K562 (cell line): Measurements from ENCODE around the gene HGFAC. TPM values are rescaled to one million over a fixed set of nuclear protein-coding genes. Genes with fewer than 3 reads are reported as not detected.
A peak's percentile ranks its signal among the peaks of the same experiment; 100 is the strongest.

Experiments used
- ATAC-seq: fragments of 200-7000 bp; cut with Tn5 transposase; 3 replicates; pipeline ENCODE4 v1.9.1; 2020; ENCODE audit warnings: moderate library complexity
- BruUV-seq: library from RNA; stranded (reverse); fragments of 400-500 nt; replicated peaks from 2 replicates; lab custom pipeline; 2021; lab: Mats Ljungman, UMichigan
- CTCF ChIA-PET: fragments of 300-600 bp; formaldehyde crosslinking; extraction: SDS; loops from one replicate; lab custom pipeline; 2021; ENCODE audit warnings: low intra/inter-chr PET ratio; lab: Yijun Ruan, JAX
- POLR2A ChIA-PET: fragments of 300-600, 350-650 bp; sonication (Branson Sonifier 250); formaldehyde crosslinking; extraction: SDS; loops from one replicate; lab custom pipeline; 2021; ENCODE audit warnings: antibody characterized with exemption, inconsistent platforms; lab: Yijun Ruan, JAX
- DNase-seq, 4 experiments: peaks; one replicate each; pipeline versions ENCODE4 v3.0.0 to v3.0.0-alpha.2; 2011 to 2018; ENCODE audit warnings: low spot score in 3 of 4, mixed read lengths in 3 of 4; ENCODE audit errors: extremely low read depth in 1 of 4
- FAIRE-seq: peaks from 2 replicates; lab custom pipeline; 2011; peaks lifted over from hg19 to GRCh38; lab: Jason Lieb, UNC
- H2AFZ ChIP-seq: 2 replicates; pipeline ENCODE4 v1.6.0; 2011; ENCODE audit warnings: low read depth, low read length, control low read depth, inconsistent platforms
- H3K27ac ChIP-seq: fragments of 200-600 bp; 3 replicates; pipeline ENCODE4 v1.8.0; 2011; ENCODE audit warnings: low read depth, mild to moderate bottlenecking, control low read depth, inconsistent platforms, low read length, moderate library complexity, mixed read lengths; ENCODE audit errors: extremely low read depth
- H3K27me3 ChIP-seq, 2 experiments: fragments of 300-600 bp in 1 of 2; 2 replicates in 1 of 2; 3 replicates in 1 of 2; pipeline versions ENCODE4 v1.6.0 to v1.8.0; 2011; ENCODE audit warnings: inconsistent platforms in 2 of 2, low read length in 2 of 2, mild to moderate bottlenecking in 1 of 2, mixed read lengths in 1 of 2, moderate library complexity in 1 of 2; ENCODE audit not compliant: control insufficient read depth in 2 of 2, insufficient read depth in 2 of 2
- H3K36me3 ChIP-seq: fragments of 300-600 bp; 3 replicates; pipeline ENCODE4 v1.8.0; 2011; ENCODE audit warnings: mild to moderate bottlenecking, low read length, inconsistent platforms; ENCODE audit not compliant: control insufficient read depth, insufficient read depth
- H3K4me1 ChIP-seq, 2 experiments: fragments of 200-600 bp in 1 of 2; replicated peaks in 1 of 2; 2 replicates in 1 of 2; 3 replicates in 1 of 2; pipeline versions ENCODE4 v1.5.1 to v1.8.0; 2011; ENCODE audit warnings: inconsistent platforms in 2 of 2, low read length in 2 of 2, mild to moderate bottlenecking in 1 of 2, mixed read lengths in 1 of 2, moderate library complexity in 1 of 2; ENCODE audit not compliant: control insufficient read depth in 2 of 2, insufficient read depth in 2 of 2
- H3K4me2 ChIP-seq: 2 replicates; pipeline ENCODE4 v1.6.1; 2011; ENCODE audit warnings: low read length, control low read depth, inconsistent platforms, mixed read lengths; ENCODE audit not compliant: insufficient read depth
- H3K4me3 ChIP-seq: fragments of 200-600 bp; sonication (generic), shearing (Covaris generic); 2 replicates; pipeline ENCODE4 v1.5.1; 2016; ENCODE audit warnings: control low read depth, inconsistent platforms
- H3K79me2 ChIP-seq: fragments of 200-600 bp; 3 replicates; pipeline ENCODE4 v1.8.0; 2011; ENCODE audit warnings: low read length, inconsistent platforms; ENCODE audit not compliant: control insufficient read depth, insufficient read depth
- H3K9ac ChIP-seq, 2 experiments: 2 replicates each; pipeline versions ENCODE4 v1.6.0 to v1.6.1; 2011; ENCODE audit warnings: low read depth in 2 of 2, low read length in 2 of 2, control low read depth in 1 of 2, inconsistent platforms in 1 of 2, mild to moderate bottlenecking in 1 of 2, mixed read lengths in 1 of 2; ENCODE audit not compliant: insufficient read depth in 1 of 2
- H3K9me1 ChIP-seq: one replicate; pipeline ENCODE4 v1.6.0; 2011; ENCODE audit warnings: inconsistent platforms, mild to moderate bottlenecking, low read length, moderate library complexity; ENCODE audit not compliant: control insufficient read depth, insufficient read depth
- H3K9me3 ChIP-seq: replicated peaks from 2 replicates; pipeline ENCODE4 v1.5.1; 2011; ENCODE audit warnings: low read depth, low read length, inconsistent platforms; ENCODE audit not compliant: control insufficient read depth, insufficient read depth
- H4K20me1 ChIP-seq: replicated peaks from 2 replicates; pipeline ENCODE4 v1.6.1; 2011; ENCODE audit warnings: low read length, inconsistent platforms, mixed read lengths; ENCODE audit not compliant: control insufficient read depth, insufficient read depth
- BDP1 ChIP-seq: IDR thresholded peaks from 3 replicates; pipeline ENCODE4 v1.6.1; 2011; ENCODE audit not compliant: insufficient read length, insufficient read depth
- EGR1 ChIP-seq: fragments of 450-650 bp; conservative IDR thresholded peaks from 2 replicates; pipeline ENCODE4 v1.6.1; 2017; ENCODE audit warnings: mild to moderate bottlenecking
- HSF4 ChIP-seq: fragments of 250-450 bp; sonication (Bioruptor Pico); IDR thresholded peaks from 2 replicates; pipeline ENCODE4 v2.1.2; 2022; ENCODE audit warnings: mild to moderate bottlenecking, moderate library complexity, borderline replicate concordance
- PHF21A ChIP-seq: fragments of 450-650 bp; IDR thresholded peaks from 2 replicates; pipeline ENCODE4 v1.6.1; 2017; ENCODE audit warnings: low read depth, borderline replicate concordance
- WGBS: fragments of 100-300 bp; shearing (Covaris generic); methylation state at CpG from one replicate; pipeline ENCODE4 v1.1.6; 2016; ENCODE audit warnings: low coverage, mixed read lengths; ENCODE audit not compliant: insufficient coverage; ENCODE audit errors: missing lambda C conversion rate; 5-methylcytosine and 5-hydroxymethylcytosine counted together
- in situ Hi-C: fragments of 300-500 bp; cut with MboI; formaldehyde crosslinking; loops from 4 replicates; pipeline ENCODE4 v1.15.0; 2018; ENCODE audit warnings: inconsistent platforms, mixed read lengths
- intact Hi-C: fragments of 100-400 bp; cut with micrococcal nuclease; formaldehyde crosslinking; loops from 2 replicates; pipeline ENCODE4 v1.14.2; 2022
- polyA plus RNA-seq, 8 experiments: library from polyadenylated mRNA; depleted of rRNA in 4 of 8; stranded (reverse) in 5 of 8; unstranded in 3 of 8; fragments of >200 nt; fragmentation: Nextera tagmentation in 2 of 8; fragmentation: Illumina TruSeq in 1 of 8; extraction: Ambion mirVana in 2 of 8; extraction: Trizol in 1 of 8; gene quantifications; 2 replicates each; pipeline versions ENCODE4 v1.2.1 to v1.2.3, GENCODE V29; 2011 to 2014; ENCODE audit warnings: inconsistent platforms in 1 of 8, missing spikeins in 1 of 8
- total RNA-seq, 7 experiments: library from RNA; depleted of rRNA in 6 of 7; stranded (reverse); fragments of >200 nt in 6 of 7; fragmentation: Illumina TruSeq in 2 of 7; extraction: Trizol in 2 of 7; gene quantifications; 2 replicates each; pipeline versions ENCODE4 v1.2.1 to v1.2.3, GENCODE V29; 2011 to 2021; ENCODE audit warnings: low replicate concordance in 1 of 7

The HGFAC gene
- total and polyA plus RNA-seq, 9 of the 15 experiments (the other 6 are each of a cell fraction or from before 2014, with no cell fraction given) = 0.13 TPM; not detected in 8

- FAIRE-seq (no peak), ATAC-seq (no peak), DNase-seq (no peak)
- Histone ChIP-seq H3K4me3 (no peak overlapping the region), H3K36me3 (no peaks in the 10 kb centered on the region), H3K27me3 (peaks cover 29 to 64% of the 10 kb centered on the region in 2 experiments), H4K20me1 (peaks cover 12% of the 10 kb centered on the region; the same call in 1 of the 2 replicates), H3K9me1 (peaks cover 2% of the 10 kb centered on the region), H3K9ac (no peak overlapping the region), H3K79me2 (no peaks in the 10 kb centered on the region), H3K9me3 (no peaks in the 10 kb centered on the region), H3K27ac (no peak overlapping the region), H3K4me2 (no peak overlapping the region), H3K4me1 (peaks cover 0 to 22% of the 10 kb centered on the region in 2 experiments; a peak in 2 of 5 replicates), H2AFZ (no peak overlapping the region)
- no TSS peak for BruUV-seq
- TF ChIP-seq HSF4 (CRISPR knock-in tag) (no peak), PHF21A (no peak)
- intact Hi-C loops (no loop called here), in situ Hi-C loops (no loop called here)
- POLR2A ChIA-PET = no interaction called here
- WGBS = 8% methylated on average over 5 of the region's 5 CpGs
- CTCF ChIA-PET = no interaction called here
Measured at GRCh38 chr4:3460926-3461325, 19.2 kb downstream of the HGFAC start.

- Histone ChIP-seq H2AFZ (no peak overlapping the region), H3K27ac (no peak overlapping the region), H3K9me1 (peaks cover 2% of the 10 kb centered on the region), H3K4me1 (peaks cover 0 to 30% of the 10 kb centered on the region in 2 experiments; a peak in 2 of 5 replicates), H3K27me3 (peaks cover 29 to 68% of the 10 kb centered on the region in 2 experiments), H3K79me2 (no peaks in the 10 kb centered on the region), H3K9me3 (no peaks in the 10 kb centered on the region), H4K20me1 (peaks cover 12% of the 10 kb centered on the region; the same call in 1 of the 2 replicates), H3K4me3 (no peak overlapping the region), H3K36me3 (no peaks in the 10 kb centered on the region), H3K4me2 (no peak overlapping the region), H3K9ac (no peak overlapping the region)
- POLR2A ChIA-PET = no interaction called here
- in situ Hi-C loops = no loop called here
- DNase-seq = no peak
- no TSS peak for BruUV-seq
- CTCF ChIA-PET = no interaction called here
- ATAC-seq = no peak
- intact Hi-C loops = no loop called here
- no peak for FAIRE-seq
- TF ChIP-seq EGR1 (0 out of 2 replicates have a peak, but pooled peaks have one; percentile 10), BDP1 (no peak)
- WGBS = 6% methylated on average over 20 of the region's 25 CpGs
Measured at GRCh38 chr4:3461515-3462291, 19.9 kb downstream of the HGFAC start.
